8988T (cell line): Measurements from ENCODE around the gene PSMD9.
A peak's percentile ranks its signal among the peaks of the same experiment; 100 is the strongest.
"Not testable (repeated sequence)": the region's sequence is repeated elsewhere in the genome, so short reads cannot be mapped to it uniquely, and the experiment has no call there.

Source experiments
- DNase-seq: peaks from one replicate; pipeline ENCODE4 v3.0.0; 2011

The PSMD9 gene

GRCh38 chr12:121888478-121889273, at the start of gene PSMD9:
Gene PSMD9, plus strand, starts transcription at chr12:121888790. Its CDS starts 67 bp downstream, at chr12:121888857.
- peak; percentile 91 for DNase-seq

GRCh38 chr12:121839106-121839992, 49.2 kb upstream of the PSMD9 start:
- peak; percentile 90 for DNase-seq

- DNase-seq = no peak
These were observed 48.4 kb upstream of the PSMD9 start for GRCh38 chr12:121839993-121840761.

- no peak for DNase-seq
These were observed 45.2 kb upstream of the PSMD9 start for GRCh38 chr12:121843236-121843982.

GRCh38 chr12:121845701-121846100, 42.9 kb upstream of the PSMD9 start:
- DNase-seq = no peak

- DNase-seq = no peak
These were observed 39.4 kb upstream of the PSMD9 start for GRCh38 chr12:121849211-121849610.

GRCh38 chr12:121849665-121850064, 38.9 kb upstream of the PSMD9 start:
- DNase-seq = no peak

GRCh38 chr12:121852392-121852791, 36.2 kb upstream of the PSMD9 start:
- DNase-seq = not testable (repeated sequence)

GRCh38 chr12:121857322-121858246, 31.0 kb upstream of the PSMD9 start:
- no peak for DNase-seq

- DNase-seq = no peak
These were observed 30.3 kb upstream of the PSMD9 start for GRCh38 chr12:121858318-121858661.

- DNase-seq = no peak
These were observed 29.7 kb upstream of the PSMD9 start, which contains the start of gene HPD for GRCh38 chr12:121858662-121859572. Gene HPD, minus strand, starts transcription at chr12:121858859. Its CDS starts 36 bp downstream, at chr12:121858823.

- DNase-seq = no peak
These were observed 28.3 kb upstream of the PSMD9 start for GRCh38 chr12:121860257-121860656.

- DNase-seq = not testable (repeated sequence)
These were observed 27.9 kb upstream of the PSMD9 start for GRCh38 chr12:121860699-121861098.

- DNase-seq = no peak
These were observed 26.8 kb upstream of the PSMD9 start for GRCh38 chr12:121861636-121862254.

GRCh38 chr12:121866331-121866730, 22.3 kb upstream of the PSMD9 start:
- DNase-seq = no peak

GRCh38 chr12:121869229-121869628, 19.4 kb upstream of the PSMD9 start:
- not testable (repeated sequence) for DNase-seq

- no peak for DNase-seq
These were observed 17.1 kb upstream of the PSMD9 start for GRCh38 chr12:121871467-121871866.

- DNase-seq = no peak
These were observed 15.9 kb upstream of the PSMD9 start for GRCh38 chr12:121872546-121873215.

- DNase-seq = no peak
These were observed 15.4 kb upstream of the PSMD9 start for GRCh38 chr12:121873216-121873569.
